ENCODE measurements around the gene HAL. TPM values are rescaled to one million over a fixed set of nuclear protein-coding genes. Genes with fewer than 3 reads are reported as not detected.

The HAL gene
- total RNA-seq, 2 donors from 2014 or later, result 0.26 to 0.27 TPM

- DNase-seq (no peak), ATAC-seq (no peak)
- intact Hi-C loops (cut with DNase I), result no loop called here
Observed at GRCh38 chr12:95955549-95956159, 40.5 kb downstream of the HAL start.

- intact Hi-C loops (cut with DNase I), result no loop called here
- ATAC-seq (no peak), DNase-seq (no peak)
Observed at GRCh38 chr12:95953000-95953399, 43.1 kb downstream of the HAL start.

GRCh38 chr12:95951515-95951914, 44.6 kb downstream of the HAL start:
- ATAC-seq (no peak), DNase-seq (no peak)
- intact Hi-C loops (cut with DNase I), result no loop called here

- ATAC-seq, result no peak
- intact Hi-C loops (cut with DNase I), result no loop called here
- no peak for DNase-seq
Observed at GRCh38 chr12:95949477-95950206, 46.5 kb downstream of the HAL start.

GRCh38 chr12:95944108-95944704, 51.9 kb downstream of the HAL start:
- DNase-seq (no peak), ATAC-seq (no peak)
- intact Hi-C loops (cut with DNase I), result no loop called here

- peak; percentile 81 to 89 for ATAC-seq
- intact Hi-C loops (cut with DNase I), result no loop called here
Observed at GRCh38 chr12:95943330-95943842, 52.8 kb downstream of the HAL start, which contains the start of gene AMDHD1. Gene AMDHD1, plus strand, starts transcription at chr12:95943331. Its CDS starts 68 bp downstream, at chr12:95943399.

GRCh38 chr12:95942524-95943329, 53.4 kb downstream of the HAL start, which contains the start of gene CCDC38:
Gene CCDC38, minus strand, starts transcription at chr12:95942614. Its CDS starts 6,105 bp downstream, at chr12:95936509.
- ATAC-seq (peak; percentile 98 to 99), DNase-seq (peak; percentile 84)
- intact Hi-C loops (cut with DNase I), result no loop called here

More at GRCh38 chr12:95943330-95943842, 52.8 kb downstream of the HAL start, which contains the start of gene AMDHD1:
- DNase-seq, result peak; percentile 66

GRCh38 chr12:95942101-95942523, 54.0 kb downstream of the HAL start:
- ATAC-seq (no peak), DNase-seq (no peak)
- intact Hi-C loops (cut with DNase I), result no loop called here

- no peak for DNase-seq
- intact Hi-C loops (cut with DNase I), result no loop called here
- no peak for ATAC-seq
Observed at GRCh38 chr12:95940514-95940913, 55.6 kb downstream of the HAL start.

Other genes starting within 250 kb of the HAL start
- gene NTN4, start 205.6 kb downstream of the HAL start, total RNA-seq, result 10 to 100 TPM; 63.3 to 81.4 TPM
- gene SNRPF, start 137.4 kb downstream of the HAL start, total RNA-seq, result 10 to 100 TPM; 12.9 to 15.8 TPM
- gene CCDC38, start 53.7 kb downstream of the HAL start, total RNA-seq, result under 1 TPM in 1 of 2 donors, not detected in 1; 0.24 TPM
- gene AMDHD1, start 53.0 kb downstream of the HAL start, total RNA-seq, result under 1 TPM; 0.34 to 0.82 TPM
- 10 to 100 TPM; 35.3 to 40.3 TPM for gene LTA4H, start 39.2 kb upstream of the HAL start, total RNA-seq
- gene ELK3, start 198.0 kb upstream of the HAL start, total RNA-seq, result 10 to 100 TPM; 18.4 to 28.7 TPM